Muscle of back (tissue), 11 donors: ENCODE data around the gene GRAMD1A. TPM values are rescaled to one million over a fixed set of nuclear protein-coding genes. Genes with fewer than 3 reads are reported as not detected.
"Not testable (repeated sequence)": the region's sequence is repeated elsewhere in the genome, so short reads cannot be mapped to it uniquely, and the experiment has no call there.

Source experiments
- DNase-seq, 3 donors: peaks; one replicate each; pipeline versions ENCODE4 v3.0.0 to v3.0.0-alpha.2; 2013
- polyA plus RNA-seq, 10 donors: library from polyadenylated mRNA; unstranded; fragments of 120-200 nt; gene quantifications; one replicate each; pipeline ENCODE4 v1.2.1, GENCODE V29; 2013; ENCODE audit not compliant: insufficient read length in 10 of 10

The GRAMD1A gene
- polyA plus RNA-seq, 10 donors = 33.1 to 46.6 (median 37.1) TPM

GRCh38 chr19:35034005-35034502, 33.9 kb downstream of the GRAMD1A start:
- DNase-seq = no peak

- no peak for DNase-seq
These were observed 34.7 kb downstream of the GRAMD1A start for GRCh38 chr19:35034588-35035382.

GRCh38 chr19:35037716-35038622, 37.8 kb downstream of the GRAMD1A start:
- peak in 1 of 3 donors; percentile 52 for DNase-seq

- no peak for DNase-seq
These were observed 38.7 kb downstream of the GRAMD1A start for GRCh38 chr19:35038623-35039512.

GRCh38 chr19:35039881-35040825, 40.0 kb downstream of the GRAMD1A start:
- peak in 1 of 3 donors; percentile 30 for DNase-seq

GRCh38 chr19:35040826-35041547, 40.9 kb downstream of the GRAMD1A start:
- DNase-seq = peak in 1 of 3 donors; percentile 59

- no peak for DNase-seq
These were observed 41.5 kb downstream of the GRAMD1A start, which contains the start of gene HPN for GRCh38 chr19:35041548-35042055. HPN (plus strand) TSS chr19:35041721; CDS start chr19:35042507, 786 bp downstream.

GRCh38 chr19:35042056-35042730, 42.1 kb downstream of the GRAMD1A start:
- DNase-seq = no peak

- DNase-seq = no peak
These were observed 43.0 kb downstream of the GRAMD1A start for GRCh38 chr19:35042954-35043604.

- no peak for DNase-seq
These were observed 43.8 kb downstream of the GRAMD1A start for GRCh38 chr19:35043906-35044305.

- DNase-seq = peak in 1 of 3 donors; percentile 58
These were observed 44.4 kb downstream of the GRAMD1A start for GRCh38 chr19:35044317-35045117.

- peak in 1 of 3 donors; percentile 48 for DNase-seq
These were observed 45.7 kb downstream of the GRAMD1A start for GRCh38 chr19:35045667-35046300.

- no peak for DNase-seq
These were observed 46.3 kb downstream of the GRAMD1A start for GRCh38 chr19:35046461-35046860.

- no peak for DNase-seq
These were observed 48.8 kb downstream of the GRAMD1A start for GRCh38 chr19:35048911-35049411.

GRCh38 chr19:35049456-35049855, 49.3 kb downstream of the GRAMD1A start:
- DNase-seq = no peak

- not testable (repeated sequence) for DNase-seq
These were observed 50.5 kb downstream of the GRAMD1A start for GRCh38 chr19:35050662-35051061.
